ENCODE results near the gene RASGRF1.

RASGRF1 gene

DNA sequence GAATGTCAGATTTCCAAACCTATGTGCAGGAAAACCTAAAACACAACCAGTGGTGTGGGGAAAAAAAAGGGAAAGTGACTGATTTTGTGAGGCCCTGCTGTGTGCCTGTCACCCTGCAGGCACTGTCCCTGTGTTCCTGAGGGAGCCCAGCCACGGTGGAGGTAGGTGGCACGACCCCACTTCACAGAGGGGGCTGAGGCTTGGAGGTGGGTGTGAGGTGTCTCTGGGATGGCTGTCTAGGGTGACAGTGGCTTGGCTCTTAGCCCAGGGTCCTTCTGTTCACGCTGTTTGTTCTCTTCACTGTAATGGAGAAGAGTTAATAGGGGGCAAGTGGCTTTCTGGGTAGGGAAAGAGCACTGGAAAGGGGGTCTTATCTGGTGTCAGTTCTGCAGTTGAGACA is 22.6 kb downstream of the RASGRF1 start:
- no peak for DNase-seq (ENCODE audit: low spot score)

DNA sequence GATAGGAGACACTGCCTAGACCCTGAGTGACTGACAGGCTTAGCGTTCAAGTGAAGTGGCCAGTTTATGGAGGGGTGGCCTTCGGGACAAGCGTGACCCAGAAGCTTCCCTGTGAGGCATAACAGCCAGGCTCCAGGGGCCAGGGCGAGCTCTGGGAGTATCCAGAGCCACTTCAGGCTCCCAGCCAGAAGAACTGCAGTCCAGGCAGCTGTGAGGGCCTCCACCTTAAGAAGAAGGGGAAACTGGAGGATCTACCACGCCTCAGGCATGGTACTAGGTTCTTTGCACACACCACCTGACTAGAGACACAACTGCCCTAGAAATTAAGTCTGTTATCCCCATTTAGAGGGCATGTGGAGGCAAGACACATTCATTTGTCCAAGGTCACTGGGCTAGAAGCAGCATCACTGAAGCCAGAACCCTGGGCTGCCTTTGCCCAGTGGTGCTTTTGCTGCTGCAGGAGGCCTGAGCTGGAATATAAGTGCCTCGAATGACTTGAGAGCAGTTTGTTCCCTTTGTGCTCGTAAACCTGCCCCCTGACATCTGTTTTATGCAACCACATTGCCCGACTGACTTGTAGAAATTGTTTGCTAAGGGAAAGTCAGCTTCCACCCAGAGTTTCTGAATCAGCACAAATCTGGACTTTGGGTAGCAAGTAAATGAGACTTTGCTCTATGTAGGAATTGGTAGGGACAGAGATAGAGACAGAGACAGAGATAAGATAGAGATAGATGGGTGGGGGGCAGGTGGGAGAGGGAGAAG is 23.3 kb downstream of the RASGRF1 start:
- DNase-seq (ENCODE audit: low spot score) = no peak

DNA sequence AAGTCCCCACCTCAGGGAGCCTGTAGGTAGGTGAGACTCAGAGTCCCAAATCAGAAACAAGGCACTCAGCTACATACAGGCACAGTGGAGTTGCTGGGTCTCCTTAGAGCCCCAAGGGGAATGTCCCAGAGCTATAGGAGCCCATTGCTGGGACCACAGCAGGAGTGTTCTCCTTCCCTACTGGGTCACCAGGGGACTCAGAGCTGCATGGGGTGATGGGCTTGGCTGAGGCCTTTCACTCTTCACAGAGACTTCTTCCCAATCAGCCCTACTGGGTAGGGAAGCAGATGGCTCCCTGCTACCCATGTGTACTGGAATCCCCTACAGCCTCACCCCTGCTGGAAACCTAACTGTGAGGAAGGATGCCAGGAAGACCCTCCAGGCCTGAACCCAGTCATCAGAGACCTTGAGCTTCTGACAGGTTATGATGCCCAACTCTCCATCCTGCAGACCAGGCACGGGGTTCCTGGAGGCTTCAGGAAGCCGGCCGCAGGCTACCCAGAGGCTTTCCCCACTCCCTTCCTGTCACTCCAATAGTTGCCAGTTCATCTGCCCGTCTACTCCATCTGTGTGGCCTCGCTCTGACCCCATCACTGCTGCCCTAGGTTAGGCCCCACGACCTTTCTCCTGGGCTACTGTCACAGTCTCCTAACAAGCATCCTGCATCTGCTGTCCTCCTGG is 24.0 kb downstream of the RASGRF1 start:
- no peak for DNase-seq (ENCODE audit: low spot score)

DNA sequence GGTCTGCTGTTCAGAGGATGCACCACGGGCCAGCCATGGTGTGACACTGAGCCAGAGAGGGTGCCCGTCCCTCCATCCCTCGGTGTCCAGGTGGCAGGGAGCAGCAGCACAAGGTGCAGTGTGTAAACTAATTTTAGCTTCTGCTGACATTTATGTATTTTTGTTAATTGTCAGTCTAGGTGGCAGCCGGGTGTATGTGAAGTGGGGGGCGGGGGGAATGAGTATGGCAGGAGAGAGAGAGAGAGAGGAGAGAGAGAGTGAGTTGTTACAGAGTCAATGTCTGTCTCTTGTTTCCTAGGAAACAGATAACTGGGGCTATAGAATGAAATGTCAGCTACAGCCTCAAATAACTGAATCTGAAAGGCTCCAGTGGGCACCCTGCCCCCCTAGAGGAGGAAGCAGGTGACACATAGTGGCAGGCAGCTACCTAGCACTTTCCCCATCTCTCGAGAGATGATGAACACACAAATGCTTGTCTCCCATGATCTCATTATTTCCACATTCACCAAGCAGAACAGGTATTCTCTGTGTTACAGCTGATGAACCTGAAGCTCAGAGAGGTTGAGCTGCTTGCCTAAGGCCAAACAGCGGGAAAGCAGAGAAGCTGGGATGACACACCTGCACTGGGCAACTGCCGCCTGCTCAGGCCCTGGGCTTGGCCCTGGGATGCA is 24.7 kb downstream of the RASGRF1 start:
- DNase-seq (ENCODE audit: low spot score) = no peak

DNA sequence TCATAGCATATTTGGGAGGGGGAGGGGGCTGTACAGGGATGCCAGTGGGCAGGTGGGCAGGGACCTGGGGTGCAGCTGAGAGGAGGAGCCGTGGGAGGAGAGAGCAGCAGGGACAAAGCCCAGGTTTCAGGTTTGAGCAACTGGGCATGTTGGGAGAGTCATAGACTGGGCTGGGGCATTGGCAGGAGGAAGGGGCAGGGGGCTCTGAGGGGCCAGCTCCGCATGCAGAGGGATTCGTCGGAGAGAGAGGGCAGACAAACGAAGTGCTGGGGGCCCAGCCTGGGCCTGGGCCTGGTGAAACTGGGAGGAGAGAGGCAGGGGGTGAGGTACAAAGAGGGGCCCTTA is 25.2 kb downstream of the RASGRF1 start:
- DNase-seq (ENCODE audit: low spot score) = no peak

DNA sequence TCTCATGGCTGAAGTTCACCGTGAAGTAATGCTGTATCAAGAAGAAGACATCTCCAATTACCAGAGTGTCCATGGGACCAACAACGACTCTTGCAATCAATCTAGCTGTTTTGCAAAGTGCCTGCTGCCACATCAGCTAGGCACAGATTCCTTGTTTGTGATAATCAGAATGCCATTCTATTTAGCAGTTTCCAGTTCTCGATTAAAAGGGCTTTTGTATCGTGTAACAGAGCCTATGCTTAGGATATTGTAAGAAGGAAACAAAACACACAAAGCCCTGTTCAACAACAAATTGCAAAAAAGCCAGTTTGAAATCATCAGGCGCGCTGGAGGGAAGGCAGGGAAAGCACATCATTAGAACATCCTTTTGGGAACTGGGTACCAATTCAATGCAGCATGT is 26.1 kb downstream of the RASGRF1 start:
- no peak for DNase-seq (ENCODE audit: low spot score)

DNA sequence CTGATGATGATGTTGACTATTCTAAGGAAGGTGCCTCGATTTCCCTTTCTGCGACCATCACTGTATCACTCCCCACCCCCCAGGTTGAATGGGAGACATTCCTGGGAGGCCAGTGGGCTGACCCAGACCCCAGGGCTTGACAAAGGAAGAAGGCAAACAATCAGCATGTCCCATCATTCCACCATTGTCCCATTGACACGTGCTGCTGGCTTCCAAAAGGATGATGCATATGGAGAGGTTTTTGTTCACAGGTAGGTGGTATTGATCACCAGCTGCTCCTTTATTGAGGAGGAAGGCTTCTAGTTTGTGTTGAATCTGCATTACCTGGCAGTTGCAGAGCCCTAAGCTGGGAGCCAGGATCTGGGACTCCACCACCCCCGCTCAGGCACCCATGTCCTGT is 30.4 kb downstream of the RASGRF1 start:
- DNase-seq (ENCODE audit: low spot score) = no peak

DNA sequence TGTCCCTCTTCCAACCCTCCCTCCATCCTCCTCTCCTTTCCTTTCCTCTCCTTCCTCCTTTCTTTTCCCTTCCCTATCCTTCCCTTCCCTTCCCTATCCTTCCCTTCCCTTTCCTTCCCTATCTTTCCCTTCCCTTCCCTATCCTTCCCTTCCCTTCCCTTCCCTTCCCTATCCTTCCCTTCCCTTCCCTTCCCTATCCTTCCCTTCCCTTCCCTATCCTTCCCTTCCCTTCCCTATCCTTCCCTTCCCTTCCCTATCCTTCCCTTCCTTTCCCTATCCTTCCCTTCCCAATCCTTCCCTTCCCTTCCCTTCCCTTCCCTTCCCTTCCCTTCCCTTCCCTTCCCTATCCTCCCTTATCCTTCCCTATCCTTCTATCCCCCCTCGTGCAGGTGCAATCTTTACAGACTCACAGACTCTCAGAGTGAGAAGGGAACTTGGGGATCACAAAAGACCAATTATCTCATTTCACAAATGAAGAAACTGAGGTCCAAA is 31.5 kb downstream of the RASGRF1 start:
- no peak for DNase-seq (ENCODE audit: low spot score)

DNA sequence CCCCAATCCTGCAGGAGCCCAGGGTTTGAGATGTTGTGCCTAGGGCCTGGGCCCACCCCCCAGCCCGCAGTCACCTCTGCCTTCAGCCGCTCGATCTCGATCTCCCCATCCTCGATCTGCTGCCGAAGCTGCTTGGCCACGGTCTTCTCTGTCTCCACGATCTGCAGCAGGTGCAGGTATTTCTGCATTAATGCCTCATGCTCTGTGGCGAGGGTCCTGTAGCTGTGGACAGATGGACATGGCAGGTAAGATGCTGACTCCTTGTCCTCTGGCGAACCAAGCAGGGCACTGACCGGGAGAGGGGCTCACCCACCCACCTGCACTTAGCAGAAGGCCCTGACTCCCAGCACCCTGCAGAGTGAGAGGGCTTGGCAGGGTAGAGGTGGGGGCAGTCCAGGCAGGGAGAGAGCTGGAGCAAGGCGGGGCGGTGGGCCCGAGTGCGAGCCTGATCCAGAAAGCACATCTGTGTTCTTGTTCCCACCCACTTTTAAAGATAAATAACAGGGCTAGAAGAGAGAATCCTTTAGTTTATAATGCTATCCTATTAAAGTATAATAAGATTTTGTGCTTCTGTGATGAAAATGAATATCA is 32.2 kb downstream of the RASGRF1 start:
- no peak for DNase-seq (ENCODE audit: low spot score)

DNA sequence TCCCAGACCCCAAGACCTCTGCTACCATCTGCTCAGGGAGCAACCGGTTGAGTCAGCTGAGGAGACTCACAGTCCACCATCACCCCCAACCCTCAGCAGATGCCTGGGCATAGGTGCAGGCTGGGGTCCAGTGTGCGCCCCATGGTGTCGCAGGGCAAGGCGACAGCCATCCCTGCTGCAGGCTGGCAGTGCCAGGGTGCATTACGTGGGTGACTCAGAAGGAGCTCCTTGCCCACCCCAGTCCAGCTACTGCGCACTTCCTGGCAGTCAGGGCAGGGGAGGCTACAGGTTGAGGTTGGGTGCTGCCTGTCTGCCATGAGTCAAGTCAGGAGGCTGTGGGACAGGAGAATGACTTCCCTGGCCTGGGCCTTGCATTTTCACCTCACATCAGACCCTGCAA is 33.5 kb downstream of the RASGRF1 start:
- DNase-seq (ENCODE audit: low spot score) = no peak

DNA sequence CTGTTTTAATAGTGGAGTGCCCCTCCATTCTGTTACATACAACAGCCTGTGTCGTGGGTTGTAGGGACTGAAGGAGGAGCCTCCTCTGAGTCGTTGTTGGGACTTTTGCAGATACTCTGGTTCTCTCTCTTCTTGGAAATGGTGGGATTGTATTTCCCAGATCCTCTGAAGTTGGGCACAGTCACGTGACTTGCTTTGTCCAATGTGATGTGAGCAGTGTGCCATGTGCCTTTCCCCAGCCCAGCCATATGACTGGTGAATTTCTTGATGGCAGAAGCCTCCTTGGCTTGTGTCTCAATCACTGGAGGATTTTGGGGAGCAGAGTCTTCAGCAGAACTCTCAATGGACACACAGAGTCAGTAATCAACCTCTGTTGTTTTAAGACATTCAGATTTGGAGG is 36.2 kb downstream of the RASGRF1 start:
- DNase-seq (ENCODE audit: low spot score) = no peak

DNA sequence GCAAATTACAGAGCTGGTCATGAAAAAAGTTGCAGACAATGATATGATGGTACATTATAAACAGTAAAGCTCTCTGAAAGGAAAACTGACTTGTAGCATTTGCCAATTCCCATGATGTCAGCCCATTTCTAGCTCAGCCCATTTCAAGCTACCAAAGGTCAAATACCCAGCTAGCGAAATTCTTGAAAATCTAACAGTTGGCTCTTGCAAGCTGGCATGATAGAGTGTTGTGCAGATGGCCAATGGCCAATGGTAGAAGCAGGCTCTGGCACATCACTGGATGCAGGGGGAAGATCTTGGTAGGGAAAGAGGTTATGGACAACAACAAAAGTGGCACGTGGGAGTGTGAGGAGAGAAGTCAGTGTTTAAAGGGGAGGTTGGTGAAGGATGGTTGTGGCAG is 36.7 kb downstream of the RASGRF1 start:
- no peak for DNase-seq (ENCODE audit: low spot score)

DNA sequence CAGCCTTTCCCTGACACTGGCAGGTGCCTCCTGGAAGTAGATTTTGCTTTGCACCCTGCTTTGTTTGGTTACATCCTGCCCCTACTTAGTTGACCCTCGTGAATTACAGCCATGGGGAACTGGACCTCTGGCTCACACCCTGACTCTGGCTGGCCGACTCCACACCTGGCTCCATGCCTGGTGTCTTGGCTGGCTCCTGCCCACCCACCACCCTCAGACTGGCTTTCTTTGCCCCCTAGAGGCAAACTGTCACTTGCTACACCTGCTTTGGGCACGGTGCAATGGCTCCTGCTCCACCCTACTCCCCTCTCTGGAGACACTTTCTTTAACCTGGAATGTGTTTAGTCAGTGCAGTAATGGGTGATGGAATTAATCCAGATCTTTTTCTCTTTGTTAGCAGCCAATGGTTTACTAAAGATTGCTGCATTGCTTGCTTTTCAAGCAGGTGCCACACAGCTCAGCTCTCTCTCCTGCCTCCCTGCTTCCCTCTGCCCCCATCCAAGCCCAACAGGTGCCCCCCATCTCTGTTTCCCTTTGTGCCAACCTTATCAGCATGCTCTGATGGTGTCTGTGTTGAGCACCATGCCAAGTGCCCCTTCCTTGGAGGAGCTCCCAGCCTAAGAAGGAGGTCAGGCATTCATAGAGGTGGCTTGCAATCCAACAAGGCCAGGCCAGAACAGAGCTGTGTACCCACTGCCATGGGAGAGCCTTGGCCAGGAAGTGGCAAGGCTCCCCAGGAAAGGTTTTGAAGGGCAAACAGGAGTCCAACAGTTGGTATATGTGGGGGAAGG is 38.4 kb downstream of the RASGRF1 start:
- DNase-seq (ENCODE audit: low spot score) = no peak

DNA sequence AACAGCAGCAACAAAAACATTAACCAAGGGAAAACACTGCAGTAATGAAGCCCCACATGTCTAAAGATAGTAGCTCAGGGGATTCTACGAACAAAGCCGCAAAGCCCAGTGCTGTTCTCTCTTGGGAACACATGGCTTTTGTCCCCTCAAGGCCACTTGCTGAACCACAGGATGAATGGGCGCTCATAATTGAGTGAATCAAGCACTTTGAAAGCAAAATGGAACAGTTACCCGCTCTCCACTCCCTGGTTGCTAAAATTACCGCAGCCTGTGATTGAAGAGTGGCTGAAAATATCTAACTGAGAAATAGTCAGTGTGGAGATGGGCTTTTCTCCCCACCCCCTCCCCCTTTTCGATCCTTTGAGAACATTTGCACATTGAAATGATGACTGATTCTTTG is 39.6 kb downstream of the RASGRF1 start:
- no peak for DNase-seq (ENCODE audit: low spot score)

DNA sequence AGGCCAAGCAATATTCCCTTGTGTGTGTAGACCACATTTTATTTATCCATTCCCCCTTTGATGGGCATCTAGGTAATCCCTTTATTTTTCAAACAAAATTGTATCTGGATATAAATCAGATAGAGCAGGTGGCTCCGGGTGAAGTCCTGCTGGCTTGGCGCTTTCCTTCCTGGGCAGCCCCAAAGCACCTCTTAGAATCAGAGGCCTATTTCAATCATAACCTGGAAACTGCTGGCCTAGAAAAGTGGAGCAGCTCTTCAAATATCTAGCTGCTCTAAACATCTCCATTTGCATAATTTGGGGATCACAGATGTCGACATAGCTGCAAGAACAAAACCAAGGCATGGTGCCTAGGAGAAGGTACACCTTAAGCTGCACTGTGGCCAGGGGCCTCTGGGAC is 40.2 kb downstream of the RASGRF1 start:
- DNase-seq (ENCODE audit: low spot score) = no peak

DNA sequence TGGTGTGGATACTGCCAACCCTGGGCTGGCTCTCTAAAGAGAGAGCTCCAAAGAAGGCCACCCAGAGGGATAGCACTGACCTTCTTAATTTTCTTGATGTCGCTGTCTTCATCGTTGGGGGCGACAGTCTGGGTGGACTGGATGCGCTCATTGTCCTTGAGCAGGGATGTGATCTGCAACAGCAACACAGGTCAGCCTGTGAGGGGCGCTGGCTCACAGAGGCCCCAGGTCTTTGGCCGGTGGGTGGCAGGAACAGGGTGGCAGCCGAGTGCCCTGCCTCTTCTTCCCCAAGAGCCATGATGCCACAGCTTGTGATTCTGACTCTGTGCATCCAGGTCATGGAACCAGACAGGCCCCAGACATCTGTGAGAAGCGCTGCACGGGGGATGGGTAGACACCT is 41.2 kb downstream of the RASGRF1 start:
- DNase-seq (ENCODE audit: low spot score) = no peak

DNA sequence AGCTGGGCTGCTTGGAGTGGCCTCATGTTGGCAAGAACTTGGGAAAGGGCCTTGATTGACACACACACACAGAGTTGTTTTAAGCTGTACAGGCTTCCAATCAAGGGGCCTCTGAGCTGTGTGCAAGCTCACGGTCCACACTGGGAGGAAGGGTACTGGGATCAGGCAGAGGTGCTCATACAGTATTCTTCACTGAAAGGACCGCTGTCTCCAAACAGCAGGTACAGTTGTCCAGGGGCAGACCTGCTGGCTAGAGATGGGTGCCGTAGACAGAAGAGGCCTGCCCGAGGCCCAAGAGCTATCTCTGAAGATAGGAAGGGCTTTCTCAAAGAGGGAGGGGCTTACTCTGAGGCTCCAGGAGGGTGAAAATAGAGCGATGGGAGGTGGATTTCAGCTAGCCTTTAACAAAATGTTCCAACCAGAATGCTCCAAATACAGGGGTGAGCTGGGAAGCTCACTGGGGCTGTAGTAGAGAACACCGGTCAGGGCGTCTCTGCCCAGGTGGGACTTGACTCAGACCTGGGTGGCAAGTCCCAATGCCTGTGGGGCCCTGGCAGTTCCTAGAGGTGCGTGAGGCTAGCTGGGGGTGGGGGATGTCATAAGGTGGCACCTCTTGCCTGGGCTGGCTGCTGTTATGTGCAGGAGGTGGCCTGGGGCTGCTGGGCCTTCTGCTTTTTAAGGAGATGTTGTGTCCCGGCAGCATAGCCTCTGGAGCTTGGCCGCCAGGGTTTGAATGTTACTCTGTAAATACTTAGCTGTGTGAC is 42.7 kb downstream of the RASGRF1 start:
- DNase-seq (ENCODE audit: low spot score) = no peak

DNA sequence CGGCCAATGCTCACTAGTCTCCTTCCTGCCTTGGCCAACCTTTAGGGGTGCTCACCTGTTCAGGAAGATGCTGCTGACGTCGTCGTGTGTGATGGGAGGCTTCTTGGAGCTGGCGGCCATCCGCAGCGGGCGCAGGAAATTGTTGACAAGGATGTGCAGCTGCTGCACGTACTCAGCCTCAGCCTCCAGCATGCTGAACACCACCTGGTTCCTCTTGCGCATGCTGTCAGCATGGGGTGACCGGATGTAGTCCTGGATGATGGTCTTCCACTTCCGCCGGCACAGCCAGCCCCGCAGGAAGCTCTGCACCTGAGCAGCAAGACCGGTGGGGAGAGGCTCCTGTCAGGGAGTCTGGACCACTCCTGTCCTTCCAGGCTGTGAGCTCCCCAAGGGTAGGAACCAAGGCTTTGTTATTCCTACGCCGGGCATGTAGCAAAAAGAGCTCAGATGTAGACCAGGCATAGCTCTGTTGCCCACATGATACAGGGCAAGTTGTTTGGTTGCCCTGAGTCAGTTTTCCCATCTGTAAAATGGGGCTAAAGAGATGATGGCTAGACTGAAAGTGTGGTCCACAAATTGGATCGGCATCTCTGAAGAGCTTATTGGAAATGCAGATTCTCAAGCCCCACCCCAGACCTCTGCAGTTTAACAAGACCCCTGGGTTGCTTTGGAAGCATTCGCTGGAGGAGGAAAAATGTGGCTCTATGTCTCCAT is 43.7 kb downstream of the RASGRF1 start:
- DNase-seq (ENCODE audit: low spot score) = no peak

DNA sequence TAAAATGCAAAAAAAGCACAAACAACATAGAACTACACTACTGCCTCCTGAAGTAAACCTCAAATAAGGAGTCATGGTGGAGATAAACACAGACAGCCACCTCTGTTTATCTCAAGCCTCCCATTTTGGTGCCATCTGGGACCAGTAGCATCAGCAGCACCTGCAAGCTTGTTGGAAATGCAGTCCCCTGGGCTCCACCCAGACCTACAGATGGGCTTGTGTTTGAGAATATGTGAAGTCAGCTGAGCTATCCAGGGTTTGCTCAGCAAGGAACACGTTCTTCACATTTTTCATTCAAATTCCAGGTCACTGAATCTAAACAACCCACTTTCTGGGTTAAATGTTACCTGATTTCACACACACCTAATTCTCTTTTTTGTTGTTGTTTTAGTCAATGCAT is 45.5 kb downstream of the RASGRF1 start:
- no peak for DNase-seq (ENCODE audit: low spot score)

DNA sequence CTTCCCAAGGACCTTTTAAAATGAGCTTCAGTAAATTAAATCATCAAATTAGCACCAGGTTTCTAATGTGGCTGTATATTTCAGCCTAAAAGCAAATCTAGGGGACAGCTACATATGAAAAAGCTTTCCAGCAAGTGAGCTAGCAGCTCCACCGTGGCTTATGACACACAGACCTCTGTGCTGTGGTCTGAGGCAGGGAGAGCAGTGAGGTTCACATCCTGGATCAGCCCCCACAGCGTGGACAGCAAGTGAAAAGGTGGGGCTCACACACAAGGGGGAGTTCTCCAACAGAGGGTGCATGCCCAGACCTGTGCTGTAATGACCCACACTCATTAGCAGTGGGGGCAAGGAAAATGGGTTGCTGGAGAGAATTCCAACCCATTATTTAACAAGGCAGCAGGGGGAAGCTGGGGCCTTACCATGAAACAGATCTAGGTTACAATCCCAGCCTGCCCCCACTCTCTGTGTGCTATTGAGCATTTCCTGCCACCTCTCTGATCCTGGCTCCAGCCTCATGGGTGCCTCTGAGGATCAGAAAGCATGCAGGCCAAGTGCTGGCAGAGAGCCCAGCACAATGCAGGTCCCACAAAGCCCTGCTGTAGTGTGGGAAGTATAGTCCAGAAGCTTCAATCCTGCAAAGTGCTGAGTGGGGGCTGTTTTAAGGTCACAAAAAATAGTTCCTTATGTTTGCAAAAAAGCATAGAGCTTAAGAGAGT is 48.2 kb downstream of the RASGRF1 start:
- DNase-seq (ENCODE audit: low spot score) = no peak

Data from hematopoietic multipotent progenitor cell treated with erythropoietin and hydrocortisone succinate and interleukin-3 and kit ligand, for 15 days (in vitro differentiated cells).